Epidermal melanocyte (primary cell): ENCODE measurements around the gene HAO2.

Source experiments
- DNase-seq: peaks from one replicate; pipeline ENCODE4 v3.0.0; 2011; ENCODE audit warnings: low spot score; ENCODE audit not compliant: insufficient read length

The HAO2 gene

GRCh38 chr1:119379117-119379516 is 10.5 kb downstream of the HAO2 start:
- DNase-seq: no peak

DNA sequence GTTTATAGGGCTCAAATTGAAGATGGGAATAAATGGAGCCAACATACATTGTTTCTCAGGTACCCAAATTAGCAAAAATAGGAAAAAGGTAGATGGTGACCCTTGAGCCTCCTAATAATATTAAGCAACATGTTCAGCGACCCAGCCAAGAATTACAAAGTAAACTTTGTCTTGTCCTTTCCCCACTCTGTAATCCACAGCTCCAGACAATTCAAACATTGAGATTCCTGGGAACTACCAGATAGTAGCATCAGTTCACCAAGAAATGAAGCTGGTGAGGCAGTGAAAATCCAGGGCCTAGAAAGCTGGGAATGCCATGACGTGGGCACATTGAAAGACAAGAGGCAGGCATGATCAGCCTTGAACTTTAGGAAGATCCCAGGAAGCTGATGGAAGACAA is 11.7 kb downstream of the HAO2 start:
- DNase-seq: no peak

DNA sequence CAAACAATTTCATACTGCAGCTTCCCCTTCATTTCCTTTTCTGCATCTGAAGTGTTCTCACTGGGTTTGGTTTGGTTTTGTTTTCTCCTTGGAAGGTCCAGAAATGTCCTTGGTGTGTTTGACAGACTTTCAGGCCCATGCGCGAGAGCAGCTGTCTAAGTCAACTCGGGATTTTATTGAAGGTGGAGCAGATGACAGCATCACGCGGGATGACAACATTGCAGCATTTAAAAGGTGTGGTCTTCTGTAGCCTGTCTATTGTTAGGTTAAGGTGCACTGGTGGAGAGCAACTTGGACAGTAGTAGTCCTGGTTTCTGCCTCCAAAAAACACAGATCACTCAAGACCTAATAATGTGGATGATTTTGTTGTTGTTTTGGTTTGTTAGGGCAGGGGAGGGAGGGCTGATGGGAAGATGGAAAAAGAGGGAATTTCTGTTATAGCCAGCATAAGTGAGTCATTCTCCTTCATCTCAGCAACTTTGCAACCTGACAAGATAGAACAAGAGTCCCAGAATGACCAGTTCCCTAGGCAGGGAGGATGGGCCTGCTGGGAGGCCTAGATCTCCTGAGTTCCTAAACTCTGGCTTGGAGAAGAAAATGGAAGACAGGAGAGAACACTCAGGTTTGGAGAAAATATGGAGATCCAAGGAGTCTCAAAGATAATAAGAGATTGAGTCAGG is 12.5 kb downstream of the HAO2 start:
- DNase-seq: no peak

DNA sequence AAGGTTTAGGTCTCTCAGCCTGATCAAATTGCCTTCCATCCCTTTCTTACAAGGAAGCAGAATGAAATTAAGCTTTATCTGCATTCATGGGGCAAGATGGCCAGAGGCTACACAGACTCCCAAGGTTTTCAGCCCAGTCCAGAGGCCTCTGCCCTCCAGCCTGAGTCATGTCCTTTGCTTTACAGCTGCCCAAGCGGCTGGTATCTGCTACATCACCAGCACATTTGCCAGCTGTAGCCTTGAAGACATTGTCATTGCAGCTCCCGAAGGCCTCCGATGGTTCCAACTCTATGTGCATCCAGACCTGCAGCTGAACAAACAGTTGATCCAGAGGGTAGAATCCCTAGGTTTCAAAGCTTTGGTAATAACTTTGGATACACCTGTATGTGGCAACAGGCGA is 16.0 kb downstream of the HAO2 start:
- no peak for DNase-seq

DNA sequence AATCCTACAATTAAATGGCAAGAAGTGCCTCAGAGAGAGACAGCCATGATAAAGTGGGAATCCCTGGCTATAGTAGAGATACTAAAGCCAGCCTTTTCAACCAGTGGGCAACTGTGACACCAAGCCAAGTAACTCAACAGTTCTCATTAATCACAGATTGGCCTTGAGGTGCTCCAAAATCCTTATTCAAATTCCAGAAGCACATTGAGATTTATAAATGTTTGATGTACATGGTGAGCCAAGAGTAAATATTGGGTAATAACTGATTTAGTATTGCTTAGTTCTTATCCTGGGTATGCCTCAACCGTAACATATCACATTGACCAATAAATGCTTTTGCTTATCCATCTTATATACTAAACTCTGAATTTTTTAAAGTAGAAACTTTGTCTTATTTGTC is 17.1 kb downstream of the HAO2 start:
- no peak for DNase-seq

- DNase-seq: no peak
These were observed 19.3 kb downstream of the HAO2 start for GRCh38 chr1:119387858-119388257.

DNA sequence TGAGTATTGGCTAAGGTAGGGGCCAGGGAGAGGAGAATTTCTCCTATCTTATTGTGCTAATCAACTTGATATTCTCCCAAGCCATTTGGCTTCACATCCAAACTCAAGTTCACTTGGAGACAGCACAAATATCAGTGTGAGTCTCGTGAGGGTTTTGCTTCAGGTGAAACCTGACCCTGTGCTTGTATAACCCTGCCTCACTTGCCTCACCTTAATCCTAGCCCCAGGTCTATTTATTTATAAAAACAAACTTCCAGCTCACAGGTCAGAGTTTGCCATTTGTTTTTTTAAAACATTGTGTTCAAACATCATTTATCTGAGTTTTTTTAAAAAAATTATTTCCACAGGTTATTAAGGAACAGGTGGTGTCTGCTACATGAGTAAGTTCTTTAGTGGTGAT is 19.9 kb downstream of the HAO2 start:
- no peak for DNase-seq

GRCh38 chr1:119390526-119390925 is 21.9 kb downstream of the HAO2 start:
- no peak for DNase-seq

- no peak for DNase-seq
These were observed 23.2 kb downstream of the HAO2 start for GRCh38 chr1:119391749-119392148.

- DNase-seq: no peak
These were observed 25.5 kb downstream of the HAO2 start for GRCh38 chr1:119394085-119394484.

- DNase-seq: no peak
These were observed 28.4 kb downstream of the HAO2 start for GRCh38 chr1:119396982-119397381.

GRCh38 chr1:119397986-119398385 is 29.4 kb downstream of the HAO2 start:
- DNase-seq: no peak

DNA sequence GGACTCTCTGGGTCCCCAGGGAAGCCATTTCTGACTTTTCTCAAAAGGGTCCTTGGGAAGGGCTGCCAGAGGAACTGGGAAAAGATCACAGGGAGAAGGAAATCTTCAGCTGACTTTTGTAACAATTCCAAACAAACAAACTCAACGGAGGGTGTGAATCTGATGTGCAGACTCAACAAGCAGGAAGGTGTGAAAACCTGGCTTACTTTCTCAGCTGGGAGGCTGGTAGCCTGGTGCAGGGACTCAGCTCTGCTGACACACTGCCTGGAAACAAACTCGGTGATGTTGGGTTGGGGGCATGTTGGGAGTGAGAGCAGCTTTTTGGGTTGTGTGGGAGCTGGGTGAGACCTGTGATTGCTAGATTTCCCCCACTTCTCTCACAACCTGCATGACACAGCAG is 36.2 kb downstream of the HAO2 start:
- DNase-seq: no peak

- no peak for DNase-seq
These were observed 41.1 kb downstream of the HAO2 start for GRCh38 chr1:119409731-119410130.

GRCh38 chr1:119410961-119411360 is 42.4 kb downstream of the HAO2 start:
- DNase-seq: no peak

GRCh38 chr1:119414950-119415349 is 46.4 kb downstream of the HAO2 start, which contains the start of gene HSD3B2:
HSD3B2 (plus strand) TSS chr1:119415150; CDS start chr1:119415420, 270 bp downstream.
- no peak for DNase-seq

DNA sequence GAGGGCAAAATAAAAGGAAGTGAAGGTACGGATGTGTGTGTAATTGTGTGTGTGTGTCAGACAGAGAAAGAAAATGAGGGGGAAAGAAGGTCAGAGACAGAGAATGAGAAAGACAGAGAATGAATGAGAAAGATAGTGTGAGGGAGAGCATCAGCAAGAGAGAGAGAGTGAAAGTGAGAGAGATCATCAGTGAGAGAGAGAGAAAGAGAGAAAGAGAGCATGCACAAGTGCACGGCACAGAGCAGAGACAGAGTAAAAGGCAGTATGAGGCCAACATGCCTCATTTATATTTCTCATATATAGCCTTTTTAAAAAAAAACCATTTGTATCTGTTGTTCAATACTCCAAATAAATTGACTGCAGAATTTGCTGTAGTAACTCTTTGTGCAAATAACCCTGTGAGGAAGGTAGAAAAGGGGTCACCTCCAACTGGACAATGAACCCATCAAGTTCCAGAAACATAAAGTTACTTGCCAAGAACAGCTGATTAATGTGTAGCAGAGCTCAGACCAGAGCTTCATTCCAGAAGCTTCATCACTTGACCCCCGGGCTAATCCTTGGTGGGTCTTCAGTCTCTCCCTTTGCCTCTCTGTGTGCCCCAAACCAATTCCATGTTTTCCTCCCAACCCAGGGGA is 47.5 kb downstream of the HAO2 start:
- DNase-seq: no peak

DNA sequence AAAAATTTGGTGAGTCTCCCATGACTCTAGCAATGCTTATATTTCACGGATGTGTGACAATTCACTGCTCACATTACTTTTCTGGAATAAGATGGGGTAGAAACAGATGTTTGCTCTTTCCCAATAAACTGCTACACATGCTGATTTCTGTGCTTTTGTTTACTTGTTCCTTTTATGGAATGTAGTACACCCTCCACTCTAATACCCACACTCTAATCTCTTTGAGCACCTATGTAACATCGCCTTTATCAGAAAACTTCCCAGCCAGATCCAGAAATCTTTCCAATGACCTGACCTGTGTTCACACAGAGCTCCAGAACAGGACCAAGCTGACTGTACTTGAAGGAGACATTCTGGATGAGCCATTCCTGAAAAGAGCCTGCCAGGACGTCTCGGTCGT is 50.5 kb downstream of the HAO2 start:
- no peak for DNase-seq

DNA sequence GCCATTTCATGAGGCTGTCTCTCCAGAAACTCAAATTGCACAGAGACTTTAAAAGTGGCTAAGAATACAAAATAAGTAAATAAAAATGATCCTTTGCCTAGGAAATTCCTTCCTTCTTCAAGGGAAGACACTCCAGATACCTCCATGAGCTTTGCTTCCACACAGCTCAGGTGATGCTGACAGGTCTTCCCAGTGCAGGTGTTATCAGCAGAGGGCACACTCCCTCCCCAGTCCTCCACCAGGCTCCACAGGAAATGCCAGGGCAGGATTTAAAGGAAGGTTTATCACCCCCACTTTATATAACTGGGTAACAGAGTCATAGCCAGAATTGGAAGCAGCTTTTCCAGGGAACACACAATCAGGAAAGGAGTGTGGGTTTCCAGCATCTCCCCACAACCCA is 52.1 kb downstream of the HAO2 start:
- DNase-seq: no peak

- no peak for DNase-seq
These were observed 54.0 kb downstream of the HAO2 start for GRCh38 chr1:119422631-119423030.

- DNase-seq: no peak
These were observed 60.4 kb downstream of the HAO2 start for GRCh38 chr1:119428991-119429390.

GRCh38 chr1:119429687-119430086 is 61.1 kb downstream of the HAO2 start:
- DNase-seq: no peak

- DNase-seq: no peak
These were observed 61.9 kb downstream of the HAO2 start for GRCh38 chr1:119430486-119430885.
